OCI-LY3 (cell line): Measurements from ENCODE around the gene ACVR1.

Experiments
- H2AFZ ChIP-seq: fragments of 200-600, 300-600 bp; shearing (Covaris generic); 2 replicates; pipeline ENCODE4 v1.6.0; 2014; ENCODE audit warnings: antibody characterized with exemption, low read depth, low read length
- H3K27ac ChIP-seq: fragments of 200-600, 300-600 bp; sonication (generic); 2 replicates; pipeline ENCODE4 v1.5.1; 2014; ENCODE audit warnings: mild to moderate bottlenecking, low read length, moderate library complexity, mixed read lengths
- H3K27me3 ChIP-seq: fragments of 200-600, 300-600 bp; sonication (generic); 2 replicates; pipeline ENCODE4 v1.6.1; 2014; ENCODE audit warnings: low read depth, low read length, mixed read lengths
- H3K36me3 ChIP-seq: fragments of 200-600, 300-600 bp; sonication (generic); replicated peaks from 2 replicates; pipeline ENCODE3; 2014; ENCODE audit warnings: low read depth, low read length, mixed read lengths
- H3K4me1 ChIP-seq: fragments of 300-600, 200-600 bp; sonication (generic); 2 replicates; pipeline ENCODE4 v1.6.1; 2014; ENCODE audit warnings: low read length, mixed read lengths
- H3K4me2 ChIP-seq: fragments of 200-600, 300-600 bp; sonication (generic); 2 replicates; pipeline ENCODE4 v1.6.1; 2014; ENCODE audit warnings: low read length, mixed read lengths
- H3K4me3 ChIP-seq: fragments of 300-600, 200-600 bp; sonication (generic); 2 replicates; pipeline ENCODE4 v1.5.1; 2014; ENCODE audit warnings: antibody characterized with exemption, mild to moderate bottlenecking, low read length, moderate library complexity
- H3K79me2 ChIP-seq: fragments of 300-600, 200-600 bp; shearing (Covaris generic); 2 replicates; pipeline ENCODE4 v1.6.1; 2014; ENCODE audit warnings: mild to moderate bottlenecking, low read length, mixed read lengths
- H3K9ac ChIP-seq: fragments of 300-600, 200-600 bp; shearing (Covaris generic); 2 replicates; pipeline ENCODE4 v1.6.0; 2014; ENCODE audit warnings: mild to moderate bottlenecking, low read length, moderate library complexity
- H3K9me3 ChIP-seq: fragments of 200-600, 300-600 bp; shearing (Covaris generic); 2 replicates; pipeline ENCODE4 v1.6.1; 2014; ENCODE audit warnings: low read length, mixed read lengths; ENCODE audit not compliant: insufficient read depth
- H4K20me1 ChIP-seq: fragments of 200-600, 300-600 bp; sonication (generic); 2 replicates; pipeline ENCODE4 v1.6.1; 2016; ENCODE audit warnings: low read length, mixed read lengths; ENCODE audit not compliant: insufficient read depth
- CTCF ChIP-seq: fragments of 200-600, 300-600 bp; sonication (generic); IDR thresholded peaks from 2 replicates; pipeline ENCODE4 v1.5.1; 2014; ENCODE audit warnings: antibody characterized with exemption, low read length, low read depth
- EZH2phosphoT487 ChIP-seq: fragments of 200-600 bp; shearing (Covaris generic); IDR thresholded peaks from 2 replicates; pipeline ENCODE4 v1.6.1; 2018; ENCODE audit warnings: antibody characterized with exemption, mixed run types, low read depth

ACVR1 gene

GRCh38 chr2:157902692-157903091, 26.6 kb upstream of the ACVR1 start:
- no peaks in the 10 kb centered on the region for H4K20me1 ChIP-seq
- H3K4me2 ChIP-seq: no peak overlapping the region
- no peaks in the 10 kb centered on the region for H3K36me3 ChIP-seq
- H3K9ac ChIP-seq: no peak overlapping the region
- H3K4me1 ChIP-seq: peaks cover 40% of the 10 kb centered on the region
- H3K4me3 ChIP-seq: no peak overlapping the region
- no peaks in the 10 kb centered on the region for H3K79me2 ChIP-seq
- H3K27me3 ChIP-seq: no peaks in the 10 kb centered on the region
- no peaks in the 10 kb centered on the region for H3K9me3 ChIP-seq
- TF ChIP-seq EZH2phosphoT487: no peak
- H3K27ac ChIP-seq: no peak overlapping the region
- no peak overlapping the region for H2AFZ ChIP-seq

- TF ChIP-seq CTCF: peak; percentile 67
- no peak for TF ChIP-seq EZH2phosphoT487
- Histone ChIP-seq H3K4me1 (peaks cover 53% of the 10 kb centered on the region), H3K9me3 (no peaks in the 10 kb centered on the region), H3K4me2 (no peak overlapping the region), H3K4me3 (no peak overlapping the region), H3K27ac (no peak overlapping the region), H2AFZ (no peak overlapping the region), H3K9ac (no peak overlapping the region), H3K27me3 (no peaks in the 10 kb centered on the region), H4K20me1 (no peaks in the 10 kb centered on the region), H3K79me2 (no peaks in the 10 kb centered on the region), H3K36me3 (no peaks in the 10 kb centered on the region)
These were observed 25.2 kb upstream of the ACVR1 start for GRCh38 chr2:157901325-157901724.

GRCh38 chr2:157900684-157901083, 24.6 kb upstream of the ACVR1 start:
- Histone ChIP-seq H4K20me1 (no peaks in the 10 kb centered on the region), H3K4me1 (peaks cover 53% of the 10 kb centered on the region), H3K4me2 (no peak overlapping the region), H3K36me3 (no peaks in the 10 kb centered on the region), H3K9ac (no peak overlapping the region), H3K27me3 (no peaks in the 10 kb centered on the region), H3K4me3 (no peak overlapping the region), H3K79me2 (no peaks in the 10 kb centered on the region), H2AFZ (no peak overlapping the region), H3K9me3 (no peaks in the 10 kb centered on the region), H3K27ac (no peak overlapping the region)
- no peak for TF ChIP-seq EZH2phosphoT487
- TF ChIP-seq CTCF: no peak

GRCh38 chr2:157900203-157900602, 24.1 kb upstream of the ACVR1 start:
- no peak overlapping the region for H3K9ac ChIP-seq
- H3K36me3 ChIP-seq: no peaks in the 10 kb centered on the region
- no peak overlapping the region for H2AFZ ChIP-seq
- no peaks in the 10 kb centered on the region for H3K27me3 ChIP-seq
- peaks cover 49% of the 10 kb centered on the region for H3K4me1 ChIP-seq
- no peak overlapping the region for H3K4me2 ChIP-seq
- no peak overlapping the region for H3K27ac ChIP-seq
- no peaks in the 10 kb centered on the region for H4K20me1 ChIP-seq
- H3K9me3 ChIP-seq: no peaks in the 10 kb centered on the region
- no peak for TF ChIP-seq CTCF
- TF ChIP-seq EZH2phosphoT487: no peak
- no peaks in the 10 kb centered on the region for H3K79me2 ChIP-seq
- H3K4me3 ChIP-seq: no peak overlapping the region
